Measurements from ENCODE around the gene NHSL1. TPM values are rescaled to one million over a fixed set of nuclear protein-coding genes. Genes with fewer than 3 reads are reported as not detected.

Gene NHSL1
- total RNA-seq, 1 donor from 2014 or later, result 33.5 TPM

GRCh38 chr6:138451043-138451442 lies 48.3 kb downstream of the NHSL1 start:
- H4K20me1 ChIP-seq (ENCODE audit: insufficient read depth, low read length), result peaks cover 9% of the 10 kb centered on the region
- DNase-seq (ENCODE audit: low read depth), result no peak
- no peak overlapping the region for H3K9ac ChIP-seq (ENCODE audit: low read length)
- peaks cover 10% of the 10 kb centered on the region for H3K4me1 ChIP-seq (ENCODE audit: insufficient read depth, low read length)
- Mint-ChIP-seq H3K27ac (ENCODE audit: unreplicated experiment) (no peak overlapping the region), H3K4me1 (ENCODE audit: low read depth, unreplicated experiment) (peaks cover 1% of the 10 kb centered on the region), H3K27me3 (ENCODE audit: low read depth, unreplicated experiment) (no peaks in the 10 kb centered on the region), H3K36me3 (ENCODE audit: low read depth, unreplicated experiment) (peaks cover 2% of the 10 kb centered on the region), H3K9me3 (ENCODE audit: unreplicated experiment) (no peaks in the 10 kb centered on the region), H3K4me3 (ENCODE audit: unreplicated experiment) (no peak overlapping the region)
- H3K4me2 ChIP-seq (ENCODE audit: low read length), result no peak overlapping the region
- H3K9me3 ChIP-seq (ENCODE audit: insufficient read depth, low read depth, low read length), result no peaks in the 10 kb centered on the region
- TF ChIP-seq EZH2 (IDR thresholded peaks at IDR 0.05; ENCODE audit: insufficient read depth, low read length), result no peak
- TF ChIP-seq CTCF (IDR thresholded peaks at IDR 0.05; ENCODE audit: insufficient read depth, low read depth, low read length), result no peak
- no peak overlapping the region for H2AFZ ChIP-seq (ENCODE audit: low read depth, low read length)
- H3K4me3 ChIP-seq (ENCODE audit: insufficient read depth, low read depth, low read length), result no peak overlapping the region
- no peaks in the 10 kb centered on the region for H3K36me3 ChIP-seq (ENCODE audit: insufficient read depth, low read length)
- no peaks in the 10 kb centered on the region for H3K27me3 ChIP-seq (ENCODE audit: insufficient read depth, low read length)
- H3K79me2 ChIP-seq (ENCODE audit: insufficient read depth, low read length), result no peaks in the 10 kb centered on the region
- H3K27ac ChIP-seq (ENCODE audit: low read depth, low read length), result no peak overlapping the region
- FAIRE-seq, result no peak

GRCh38 chr6:138450445-138450844 lies 48.8 kb downstream of the NHSL1 start:
- DNase-seq (ENCODE audit: low read depth) (no peak), FAIRE-seq (no peak)
- Mint-ChIP-seq H3K27ac (ENCODE audit: unreplicated experiment) (no peak overlapping the region), H3K9me3 (ENCODE audit: unreplicated experiment) (no peaks in the 10 kb centered on the region), H3K4me1 (ENCODE audit: low read depth, unreplicated experiment) (peaks cover 1% of the 10 kb centered on the region), H3K4me3 (ENCODE audit: unreplicated experiment) (no peak overlapping the region), H3K27me3 (ENCODE audit: low read depth, unreplicated experiment) (no peaks in the 10 kb centered on the region), H3K36me3 (ENCODE audit: low read depth, unreplicated experiment) (peaks cover 2% of the 10 kb centered on the region)
- no peak overlapping the region for H3K4me2 ChIP-seq (ENCODE audit: low read length)
- H3K27me3 ChIP-seq (ENCODE audit: insufficient read depth, low read length), result no peaks in the 10 kb centered on the region
- H3K9me3 ChIP-seq (ENCODE audit: insufficient read depth, low read depth, low read length), result no peaks in the 10 kb centered on the region
- H3K9ac ChIP-seq (ENCODE audit: low read length), result no peak overlapping the region
- peaks cover 9% of the 10 kb centered on the region for H4K20me1 ChIP-seq (ENCODE audit: insufficient read depth, low read length)
- no peak overlapping the region for H3K27ac ChIP-seq (ENCODE audit: low read depth, low read length)
- H3K4me1 ChIP-seq (ENCODE audit: insufficient read depth, low read length), result peaks cover 4% of the 10 kb centered on the region
- no peak overlapping the region for H2AFZ ChIP-seq (ENCODE audit: low read depth, low read length)
- no peaks in the 10 kb centered on the region for H3K79me2 ChIP-seq (ENCODE audit: insufficient read depth, low read length)
- H3K4me3 ChIP-seq (ENCODE audit: insufficient read depth, low read depth, low read length), result no peak overlapping the region
- no peaks in the 10 kb centered on the region for H3K36me3 ChIP-seq (ENCODE audit: insufficient read depth, low read length)
- TF ChIP-seq EZH2 (IDR thresholded peaks at IDR 0.05; ENCODE audit: insufficient read depth, low read length) (no peak), CTCF (IDR thresholded peaks at IDR 0.05; ENCODE audit: insufficient read depth, low read depth, low read length) (no peak)

- DNase-seq (ENCODE audit: low read depth) (no peak), FAIRE-seq (no peak)
- no peaks in the 10 kb centered on the region for H3K9me3 ChIP-seq (ENCODE audit: insufficient read depth, low read depth, low read length)
- H3K4me3 ChIP-seq (ENCODE audit: insufficient read depth, low read depth, low read length), result no peak overlapping the region
- H3K27ac ChIP-seq (ENCODE audit: low read depth, low read length), result no peak overlapping the region
- peaks cover 2% of the 10 kb centered on the region for H3K36me3 ChIP-seq (ENCODE audit: insufficient read depth, low read length)
- H2AFZ ChIP-seq (ENCODE audit: low read depth, low read length), result no peak overlapping the region
- Mint-ChIP-seq H3K27me3 (ENCODE audit: low read depth, unreplicated experiment) (no peaks in the 10 kb centered on the region), H3K36me3 (ENCODE audit: low read depth, unreplicated experiment) (peaks cover 3% of the 10 kb centered on the region), H3K27ac (ENCODE audit: unreplicated experiment) (no peak overlapping the region), H3K4me3 (ENCODE audit: unreplicated experiment) (no peak overlapping the region), H3K9me3 (ENCODE audit: unreplicated experiment) (no peaks in the 10 kb centered on the region), H3K4me1 (ENCODE audit: low read depth, unreplicated experiment) (no peaks in the 10 kb centered on the region)
- H3K79me2 ChIP-seq (ENCODE audit: insufficient read depth, low read length), result no peaks in the 10 kb centered on the region
- H3K4me2 ChIP-seq (ENCODE audit: low read length), result no peak overlapping the region
- H3K9ac ChIP-seq (ENCODE audit: low read length), result no peak overlapping the region
- H3K27me3 ChIP-seq (ENCODE audit: insufficient read depth, low read length), result no peaks in the 10 kb centered on the region
- H4K20me1 ChIP-seq (ENCODE audit: insufficient read depth, low read length), result peaks cover 9% of the 10 kb centered on the region
- TF ChIP-seq CTCF (IDR thresholded peaks at IDR 0.05; ENCODE audit: insufficient read depth, low read depth, low read length) (no peak), EZH2 (IDR thresholded peaks at IDR 0.05; ENCODE audit: insufficient read depth, low read length) (no peak)
- H3K4me1 ChIP-seq (ENCODE audit: insufficient read depth, low read length), result no peaks in the 10 kb centered on the region
Measured at GRCh38 chr6:138446821-138447220, 52.5 kb downstream of the NHSL1 start.

Data from astrocyte (in vitro differentiated cells and primary cell).